Activated CD8-positive, alpha-beta memory T cell treated with anti-CD3 and anti-CD28 coated beads, Interleukin-2, amount 50 U/mL, for 4 hours (primary cell): ENCODE data around the gene DMWD.
"Not testable (repeated sequence)": the region's sequence is repeated elsewhere in the genome, so short reads cannot be mapped to it uniquely, and the experiment has no call there.

Source experiments
- DNase-seq: peaks from one replicate; pipeline ENCODE4 v3.0.0-alpha.2; 2020

The DMWD gene

DNA sequence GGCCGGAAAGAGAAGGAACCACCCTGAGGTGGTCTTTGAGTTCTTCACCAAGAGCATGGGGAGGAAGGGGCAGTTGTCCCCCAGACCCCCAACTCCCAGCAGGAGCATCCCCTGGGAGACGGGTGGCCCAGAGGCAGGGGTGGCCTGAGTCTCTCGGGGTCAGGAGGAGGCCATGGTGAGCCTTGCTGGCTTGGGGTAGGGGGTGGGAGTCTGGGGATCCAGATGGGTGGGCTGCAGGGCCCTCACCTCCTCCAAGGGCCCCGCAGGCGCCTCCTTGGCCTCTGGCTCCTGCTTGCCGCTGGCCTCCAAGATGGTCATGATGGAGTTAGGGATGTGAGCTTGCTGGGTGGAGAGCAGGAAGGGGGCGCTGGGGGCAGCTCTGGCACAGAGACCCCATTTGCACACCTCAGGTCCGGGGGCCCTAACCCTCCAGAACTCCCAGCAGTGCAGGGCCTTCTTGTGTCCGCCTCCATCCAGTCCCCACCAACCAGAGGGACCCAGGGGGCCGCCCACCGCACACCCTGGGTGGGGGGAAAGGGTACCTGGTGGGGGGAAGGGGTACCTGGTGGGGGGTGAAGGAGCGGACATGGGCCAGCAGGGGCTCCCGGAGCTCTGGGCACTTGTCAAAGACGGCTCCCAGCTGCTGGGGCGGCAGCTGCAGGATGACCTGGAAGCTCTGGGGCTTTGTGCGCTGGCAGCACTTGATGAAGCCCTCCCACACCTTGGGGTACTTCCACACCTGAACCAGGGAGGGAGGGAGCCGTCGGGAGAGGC, 23.8 kb upstream of the DMWD start:
- no peak for DNase-seq

- no peak for DNase-seq
These were observed 23.0 kb upstream of the DMWD start for GRCh38 chr19:45815481-45816216.

- no peak for DNase-seq
These were observed 22.3 kb upstream of the DMWD start, which contains the start of gene RSPH6A for GRCh38 chr19:45814851-45815480. RSPH6A (minus strand) TSS chr19:45815308; CDS start chr19:45815176, 132 bp downstream.

DNA sequence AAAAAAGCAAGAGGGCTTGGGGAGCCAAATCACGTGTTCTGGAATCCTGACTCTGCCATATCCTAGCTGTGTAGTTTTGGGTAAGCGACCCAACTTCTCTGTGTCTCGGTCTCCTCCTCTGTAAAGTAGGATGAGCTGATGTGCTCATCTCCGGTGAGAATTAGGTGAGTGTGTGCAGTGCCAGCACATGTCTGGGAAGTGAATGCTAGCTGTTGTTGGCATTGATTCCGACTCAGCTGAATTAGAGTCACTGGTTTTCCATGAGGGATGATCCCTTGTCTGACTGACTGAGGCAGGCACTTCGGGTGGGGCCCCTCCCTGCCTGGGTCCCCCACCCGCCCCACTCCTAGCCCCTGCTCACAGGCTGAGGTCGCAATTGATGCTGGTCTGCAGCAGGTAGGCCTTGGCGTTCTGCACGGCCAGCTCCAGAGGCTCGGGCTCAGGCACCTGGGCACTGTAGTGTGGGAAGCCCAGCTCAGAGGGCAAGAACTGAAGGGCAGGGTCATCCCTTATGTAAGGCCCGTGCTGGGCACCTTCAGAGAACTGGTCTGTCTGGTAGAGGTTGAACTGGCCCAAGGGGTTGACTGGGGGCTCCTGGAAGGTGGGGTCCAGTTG, 21.6 kb upstream of the DMWD start:
- no peak for DNase-seq

- DNase-seq = no peak
These were observed 19.7 kb upstream of the DMWD start for GRCh38 chr19:45812297-45812696.

GRCh38 chr19:45809643-45810159, 17.1 kb upstream of the DMWD start:
- no peak for DNase-seq

- no peak for DNase-seq
These were observed 13.1 kb upstream of the DMWD start for GRCh38 chr19:45805719-45806118.

- no peak for DNase-seq
These were observed 12.2 kb upstream of the DMWD start for GRCh38 chr19:45804959-45805230.

DNA sequence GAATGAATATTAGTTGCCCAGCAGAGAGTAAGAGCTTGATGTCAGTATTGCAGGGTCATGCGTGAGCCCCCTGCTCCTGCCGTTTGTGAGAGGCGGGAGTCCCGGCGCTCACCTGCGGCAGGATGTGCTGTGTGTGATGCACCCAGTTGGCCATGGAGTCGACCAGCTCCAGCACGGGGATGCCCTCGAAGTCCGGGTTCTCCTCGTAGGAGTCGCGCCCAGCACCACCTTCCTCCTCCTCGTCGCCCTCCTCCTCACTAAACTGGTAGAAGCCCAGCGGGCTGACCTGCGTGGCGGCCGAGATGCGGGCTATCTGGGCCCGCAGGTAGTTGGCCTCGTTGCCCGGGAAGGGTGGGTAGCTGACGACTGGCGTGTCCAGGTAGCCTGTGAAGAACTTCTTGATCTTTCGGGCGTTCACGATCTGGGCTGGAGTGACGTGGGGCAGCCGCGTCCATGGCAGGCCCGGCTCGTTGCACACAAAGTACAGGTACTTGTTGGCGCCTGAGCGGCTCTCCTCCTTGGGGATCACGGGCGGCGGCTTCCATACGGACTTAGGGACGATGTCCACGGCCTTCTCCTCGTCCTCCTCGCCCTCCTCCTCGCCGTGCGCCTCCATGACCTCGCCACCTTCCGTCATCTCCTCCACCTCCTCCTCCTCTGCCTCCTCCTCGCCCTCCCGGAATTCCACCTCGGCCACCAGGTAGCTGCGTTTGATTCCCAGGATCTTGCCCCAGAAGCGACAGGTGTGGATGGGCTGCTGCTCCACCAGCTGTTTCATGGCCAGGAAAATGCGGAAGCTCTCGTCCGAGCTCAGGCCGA, 11.7 kb upstream of the DMWD start:
- no peak for DNase-seq

DNA sequence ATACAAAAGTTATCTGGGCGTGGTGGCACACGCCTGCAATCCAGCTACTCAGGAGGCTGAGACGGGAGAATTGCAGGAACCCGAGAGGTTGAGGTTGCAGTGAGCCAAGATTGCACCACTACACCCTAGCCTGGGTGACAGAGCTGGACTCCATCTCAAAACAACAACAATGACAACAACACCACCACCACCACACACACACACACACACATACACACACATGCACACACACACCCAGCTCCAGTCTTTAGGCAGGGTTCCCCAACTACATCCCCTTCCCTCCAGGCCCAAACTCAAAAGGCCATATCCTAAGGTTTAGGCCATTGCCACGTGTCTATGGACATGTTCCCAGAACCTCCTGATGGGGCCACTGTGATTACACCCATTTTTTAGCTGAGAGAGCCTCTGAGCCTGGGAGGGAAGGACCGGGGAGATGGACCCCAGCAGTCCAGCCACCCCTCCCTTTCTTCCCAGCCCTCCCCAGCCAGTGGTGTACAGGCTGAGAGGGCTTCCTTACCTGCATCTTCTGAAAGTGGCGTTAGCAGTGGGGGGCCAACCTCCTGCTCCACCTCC, 9.0 kb upstream of the DMWD start:
- DNase-seq = no peak

DNA sequence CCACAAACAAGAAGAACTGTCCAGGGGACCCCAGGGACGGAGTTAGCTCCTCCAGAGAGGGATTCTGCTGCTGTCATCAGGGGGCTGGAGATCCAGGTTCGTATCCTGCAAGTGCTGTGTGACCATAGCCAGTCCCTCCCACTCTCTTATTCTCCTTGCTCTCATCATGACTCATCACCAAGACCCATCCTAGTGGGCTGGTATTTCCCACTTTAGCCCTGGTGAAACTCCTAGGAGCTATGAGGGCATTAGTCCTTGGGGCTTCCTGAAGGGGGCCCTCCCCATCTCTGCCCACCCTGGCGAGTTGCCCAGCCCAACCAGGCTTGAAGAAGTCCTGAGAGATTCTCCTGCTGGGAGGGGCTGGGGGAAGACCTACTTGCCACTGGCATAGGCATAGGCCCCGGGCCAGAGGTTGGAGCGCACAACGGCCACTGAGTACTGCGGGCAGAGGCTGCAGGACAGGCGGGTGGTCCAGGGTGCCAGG, 7.5 kb upstream of the DMWD start:
- no peak for DNase-seq

DNA sequence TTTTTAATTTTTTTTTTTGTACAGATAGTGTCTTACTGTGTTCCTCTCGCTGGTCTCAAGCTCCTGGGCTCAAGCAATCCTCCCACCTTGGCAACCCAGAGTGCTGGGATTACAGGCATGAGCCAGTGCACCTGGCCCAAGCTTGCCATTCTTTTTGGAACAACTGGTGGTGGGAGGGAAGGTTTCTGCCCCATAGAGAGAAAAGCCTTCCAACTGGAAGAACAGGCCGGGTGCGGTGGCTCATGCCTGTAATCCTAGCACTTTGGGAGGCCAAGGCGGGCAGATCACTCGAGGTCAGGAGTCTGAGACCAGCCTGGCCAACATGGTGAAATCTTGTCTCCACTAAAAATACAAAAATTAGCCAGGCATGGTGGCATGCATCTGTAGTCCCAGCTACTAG, 6.9 kb upstream of the DMWD start:
- DNase-seq = not testable (repeated sequence)

DNA sequence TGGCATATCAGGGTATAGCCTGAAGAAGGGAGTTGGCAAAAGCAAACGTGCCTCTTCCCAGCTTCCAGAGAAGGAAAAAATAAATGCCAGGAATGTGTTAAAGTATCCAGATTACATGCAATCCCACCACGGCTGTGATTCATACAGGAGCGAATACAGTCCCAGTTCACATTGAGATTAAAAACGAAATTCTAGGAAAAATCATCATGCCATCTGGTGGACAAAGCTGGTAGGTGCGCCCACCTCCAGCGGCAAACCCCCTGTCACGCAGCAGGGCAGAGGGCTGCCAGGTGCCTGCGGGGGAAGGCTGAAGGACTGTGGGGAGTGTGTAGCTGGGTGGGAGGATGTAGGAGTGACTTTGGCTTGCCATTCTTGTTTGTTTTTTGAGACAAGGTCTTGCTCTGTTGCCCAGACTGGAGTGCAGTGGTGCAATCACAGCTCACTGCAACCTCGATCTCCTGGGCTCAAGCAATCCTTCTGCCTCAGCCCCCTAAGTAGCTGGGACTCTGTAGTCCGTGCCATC, 6.4 kb upstream of the DMWD start:
- DNase-seq = peak; percentile 66

- DNase-seq = no peak
These were observed 2.0 kb upstream of the DMWD start for GRCh38 chr19:45794627-45795026.

DNA sequence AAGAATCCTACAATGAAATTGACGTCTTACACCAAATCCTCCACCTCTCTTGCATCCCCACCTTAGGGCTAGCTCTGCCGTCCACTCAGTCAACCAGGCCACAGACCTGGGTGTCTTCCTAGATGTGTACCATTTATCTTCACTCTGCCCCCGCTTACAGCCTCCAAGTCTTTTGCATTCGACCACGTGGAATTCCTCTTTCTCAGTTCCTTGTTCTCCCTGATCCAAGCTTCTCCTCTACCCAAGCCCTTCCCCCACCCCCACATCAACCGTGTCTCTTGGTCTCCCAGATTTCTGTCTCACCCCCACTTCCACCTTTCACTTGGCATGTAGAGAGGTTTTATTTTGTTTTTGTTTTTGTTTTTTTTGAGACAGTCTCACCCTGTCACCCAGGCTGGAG, 1.2 kb upstream of the DMWD start:
- no peak for DNase-seq

- no peak for DNase-seq
These were observed 526 bp upstream of the DMWD start for GRCh38 chr19:45793178-45793564.

GRCh38 chr19:45791744-45792469, 738 bp downstream of the DMWD start:
- no peak for DNase-seq

DNA sequence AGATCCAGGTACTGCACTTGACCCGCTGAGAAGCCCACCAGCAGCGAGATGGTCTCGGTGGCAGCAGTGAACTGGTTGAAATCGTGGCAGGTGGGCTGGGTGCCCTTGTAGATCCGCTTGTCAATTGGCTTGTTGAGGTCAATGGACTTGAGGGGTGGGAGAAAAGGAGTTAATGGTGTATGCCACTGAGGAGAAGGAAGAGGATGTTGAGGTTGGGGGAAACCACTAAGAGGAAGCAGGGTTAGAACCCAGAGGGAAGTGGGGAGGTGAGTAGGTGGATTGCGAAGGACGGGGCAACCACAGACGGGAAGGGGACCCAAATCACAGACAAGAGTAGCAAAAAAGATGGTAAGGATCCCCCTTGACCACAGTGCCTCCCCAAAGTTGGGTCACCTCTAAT, 1.7 kb downstream of the DMWD start:
- DNase-seq = no peak

- DNase-seq = no peak
These were observed 3.4 kb downstream of the DMWD start for GRCh38 chr19:45789035-45789786.

GRCh38 chr19:45786533-45786894, 6.1 kb downstream of the DMWD start:
- DNase-seq = no peak
